ENCODE data around the gene MRPL52. TPM values are rescaled to one million over a fixed set of nuclear protein-coding genes. Genes with fewer than 3 reads are reported as not detected.
A peak's percentile ranks its signal among the peaks of the same experiment; 100 is the strongest.

The MRPL52 gene
- total RNA-seq, 4 donors from 2014 or later, result 30.3 to 114 (median 52.9) TPM

DNA sequence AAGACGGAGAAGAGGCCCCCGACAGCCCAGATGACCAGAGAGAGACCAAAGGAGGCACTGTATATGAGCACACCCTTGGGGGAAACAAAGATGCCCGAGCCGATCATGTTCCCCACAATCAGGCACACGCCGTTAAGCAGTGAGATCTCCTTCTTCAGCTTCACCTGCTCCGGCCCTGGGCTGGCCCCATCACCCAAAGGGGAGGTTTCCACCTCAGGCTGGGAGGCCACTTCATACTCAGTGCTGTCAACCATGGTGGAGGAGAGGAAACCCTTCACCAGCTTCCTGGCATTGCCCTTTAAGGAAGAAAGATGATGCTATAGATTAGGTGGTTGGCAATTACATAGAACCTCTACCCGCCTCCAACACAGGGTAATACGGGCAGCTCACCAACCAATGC is 16.5 kb upstream of the MRPL52 start:
- TF ChIP-seq, protein P1, sequence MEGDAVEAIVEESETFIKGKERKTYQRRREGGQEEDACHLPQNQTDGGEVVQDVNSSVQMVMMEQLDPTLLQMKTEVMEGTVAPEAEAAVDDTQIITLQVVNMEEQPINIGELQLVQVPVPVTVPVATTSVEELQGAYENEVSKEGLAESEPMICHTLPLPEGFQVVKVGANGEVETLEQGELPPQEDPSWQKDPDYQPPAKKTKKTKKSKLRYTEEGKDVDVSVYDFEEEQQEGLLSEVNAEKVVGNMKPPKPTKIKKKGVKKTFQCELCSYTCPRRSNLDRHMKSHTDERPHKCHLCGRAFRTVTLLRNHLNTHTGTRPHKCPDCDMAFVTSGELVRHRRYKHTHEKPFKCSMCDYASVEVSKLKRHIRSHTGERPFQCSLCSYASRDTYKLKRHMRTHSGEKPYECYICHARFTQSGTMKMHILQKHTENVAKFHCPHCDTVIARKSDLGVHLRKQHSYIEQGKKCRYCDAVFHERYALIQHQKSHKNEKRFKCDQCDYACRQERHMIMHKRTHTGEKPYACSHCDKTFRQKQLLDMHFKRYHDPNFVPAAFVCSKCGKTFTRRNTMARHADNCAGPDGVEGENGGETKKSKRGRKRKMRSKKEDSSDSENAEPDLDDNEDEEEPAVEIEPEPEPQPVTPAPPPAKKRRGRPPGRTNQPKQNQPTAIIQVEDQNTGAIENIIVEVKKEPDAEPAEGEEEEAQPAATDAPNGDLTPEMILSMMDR (IDR thresholded peaks at IDR 0.05), result no peak
- TF ChIP-seq POLR2A (IDR thresholded peaks at IDR 0.05), result no peak
- no peak for DNase-seq
- Histone ChIP-seq H3K9me3 (no peaks in the 10 kb centered on the region), H3K27ac (no peak overlapping the region), H3K27me3 (no peaks in the 10 kb centered on the region), H3K36me3 (peaks cover 0 to 6% (median 0%) of the 10 kb centered on the region in 3 donors), H3K4me3 (peak overlapping the region in 2 of 4 donors; percentile 26 to 38), H3K4me1 (peaks cover 0 to 39% (median 4%) of the 10 kb centered on the region in 4 donors)

DNA sequence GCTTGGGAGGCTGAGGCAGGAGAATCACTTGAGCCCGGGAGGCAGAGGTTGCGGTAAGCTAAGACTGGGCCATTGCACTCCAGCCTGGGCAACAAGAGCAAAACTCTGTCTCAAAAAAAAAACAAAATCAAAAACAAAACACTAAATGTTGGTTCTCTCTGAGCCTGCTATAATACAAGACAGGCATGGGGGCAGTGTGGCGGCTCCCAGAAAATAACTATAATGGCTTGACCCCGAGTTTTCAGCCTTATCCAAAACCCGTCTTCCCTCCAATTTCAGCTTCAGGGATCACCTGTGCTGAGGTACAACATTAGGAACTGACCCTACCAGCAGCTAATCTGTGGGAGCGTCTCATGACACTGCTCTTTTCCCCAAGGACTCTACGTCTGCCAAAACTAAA is 15.3 kb upstream of the MRPL52 start:
- Histone ChIP-seq H3K27ac (peak overlapping the region; percentile 21 to 83 (median 62)), H3K9me3 (no peaks in the 10 kb centered on the region), H3K4me1 (peaks cover 0 to 41% (median 4%) of the 10 kb centered on the region in 4 donors), H3K36me3 (peaks cover 0 to 6% (median 0%) of the 10 kb centered on the region in 3 donors), H3K27me3 (no peaks in the 10 kb centered on the region), H3K4me3 (peak overlapping the region in 3 of 4 donors; percentile 17 to 38 (median 37))
- DNase-seq, result no peak
- no peak for TF ChIP-seq POLR2A (IDR thresholded peaks at IDR 0.05)
- TF ChIP-seq, protein P1 (IDR thresholded peaks at IDR 0.05), result no peak

DNA sequence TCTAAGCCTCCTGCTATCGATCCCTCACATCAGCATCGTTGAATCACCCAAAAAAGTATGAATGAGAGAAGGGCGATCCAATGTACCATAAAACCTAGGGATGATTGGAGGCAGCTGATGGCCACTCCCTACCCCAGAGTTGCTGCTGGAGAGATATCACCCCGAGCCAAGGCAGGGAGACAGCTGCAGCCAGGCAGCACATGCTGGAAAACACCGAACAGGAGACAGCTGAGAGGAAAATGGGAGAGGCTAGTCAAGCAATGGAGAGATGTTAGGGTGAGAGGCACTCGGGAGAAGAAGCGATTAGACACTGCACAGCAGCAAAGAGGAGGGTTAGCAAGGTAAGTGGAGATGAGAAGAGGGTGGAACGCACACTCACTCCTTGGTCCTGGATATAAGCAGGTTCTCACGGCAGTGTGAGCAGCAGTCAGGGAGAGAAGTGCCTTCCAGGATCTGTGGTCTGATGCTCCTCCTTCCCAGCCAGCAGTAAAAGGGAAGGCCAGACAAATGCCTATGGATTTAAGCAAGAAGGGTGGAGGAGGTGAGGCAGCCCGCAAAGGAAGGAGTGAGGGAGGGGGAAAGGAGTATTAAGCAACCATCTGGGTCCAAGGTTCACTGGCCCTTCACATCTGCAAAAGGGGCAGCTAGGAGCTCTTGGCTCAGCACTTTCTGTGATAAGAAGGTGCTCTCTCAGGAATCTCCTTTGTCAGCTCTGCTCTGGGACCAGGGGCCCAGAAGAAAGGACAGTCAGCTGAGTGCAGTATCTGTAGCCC is 14.6 kb upstream of the MRPL52 start, which contains the start of gene SLC7A7:
TSS of gene SLC7A7 (minus strand) at position 495 of the 773 bp plus-strand sequence. CDS start 2,037 bp downstream, outside the sequence.
- DNase-seq, result peak in 2 of 3 donors; percentile 69 to 83
- peaks cover 0 to 45% (median 4%) of the 10 kb centered on the region in 4 donors for H3K4me1 ChIP-seq
- peak within 1 kb of the TSS; percentile 45 to 83 (median 73) for H3K27ac ChIP-seq
- peaks cover 0 to 6% (median 0%) of the 10 kb centered on the region in 3 donors for H3K36me3 ChIP-seq
- H3K27me3 ChIP-seq, result no peaks in the 10 kb centered on the region
- peak within 1 kb of the TSS in 3 of 4 donors; percentile 17 to 38 (median 37) for H3K4me3 ChIP-seq
- TF ChIP-seq, protein P1 (IDR thresholded peaks at IDR 0.05), result no peak
- TF ChIP-seq POLR2A (IDR thresholded peaks at IDR 0.05), result peak; percentile 59 to 77
- H3K9me3 ChIP-seq, result no peaks in the 10 kb centered on the region

DNA sequence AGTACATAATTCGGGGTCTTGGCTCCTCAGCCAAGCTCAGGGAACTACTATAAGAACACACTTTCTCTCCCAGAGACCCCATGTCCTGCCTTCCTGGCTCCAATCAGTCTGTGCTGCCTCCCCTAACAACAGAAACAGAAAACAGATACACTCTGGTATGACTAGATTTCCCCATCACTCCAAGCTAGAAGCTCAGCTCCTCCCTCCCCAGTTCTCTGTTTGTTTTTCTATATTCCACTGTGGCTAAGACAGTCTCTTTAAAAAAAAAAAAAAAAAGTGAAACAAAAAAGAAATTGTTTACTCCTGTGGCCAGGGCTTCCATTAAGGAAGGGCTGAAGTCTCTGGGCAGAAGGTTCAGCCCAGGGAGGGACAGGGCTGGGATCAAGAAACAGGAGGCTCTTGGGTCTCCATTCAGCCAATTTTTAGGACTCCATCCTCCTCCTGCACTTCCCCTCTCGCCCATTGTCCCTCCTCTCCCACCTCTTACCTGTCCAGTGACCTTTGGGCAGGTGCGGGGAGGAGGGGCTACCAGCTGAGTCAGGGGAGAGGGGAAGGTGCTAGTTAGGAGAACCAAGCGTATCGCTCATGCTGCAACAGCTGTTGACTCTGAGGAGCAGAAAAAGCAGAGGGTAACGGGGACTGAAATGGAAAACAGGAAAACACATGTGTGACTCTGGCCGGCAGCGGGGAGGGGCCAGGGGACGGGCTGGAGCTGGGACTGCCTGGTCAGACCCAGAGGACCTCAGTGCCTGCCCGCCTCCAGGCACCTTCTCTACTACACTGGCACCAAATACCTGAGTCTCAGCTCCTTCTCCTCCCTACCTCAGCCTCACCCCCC is 10.3 kb upstream of the MRPL52 start:
- Histone ChIP-seq H3K4me1 (peaks cover 0 to 84% (median 1%) of the 10 kb centered on the region in 4 donors), H3K4me3 (peak overlapping the region in 3 of 4 donors; percentile 9 to 30 (median 26)), H3K27me3 (no peaks in the 10 kb centered on the region), H3K27ac (peak overlapping the region; percentile 58 to 97 (median 84)), H3K36me3 (no peaks in the 10 kb centered on the region), H3K9me3 (no peaks in the 10 kb centered on the region)
- DNase-seq, result peak; percentile 49 to 72 (median 71)
- no peak for TF ChIP-seq POLR2A (IDR thresholded peaks at IDR 0.05)
- TF ChIP-seq, protein P1 (IDR thresholded peaks at IDR 0.05), result no peak

DNA sequence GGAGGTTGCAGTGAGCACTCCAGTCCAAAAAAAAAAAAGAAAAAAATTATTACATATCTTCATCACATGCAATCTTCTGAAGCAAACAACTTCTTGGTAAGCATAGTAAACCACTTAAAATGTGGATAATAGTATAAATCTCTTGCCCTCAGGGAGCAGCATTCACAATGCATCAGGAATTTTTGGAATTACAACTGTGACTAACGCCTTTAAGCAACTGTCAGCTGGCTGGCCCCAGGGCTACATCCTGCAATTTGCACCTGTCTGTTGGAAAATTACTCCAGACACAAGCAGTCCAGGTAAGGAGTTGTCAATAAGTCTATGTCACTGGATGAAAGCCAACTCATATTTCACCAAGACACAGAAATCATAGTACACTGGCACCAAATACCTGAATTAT is 9.0 kb upstream of the MRPL52 start:
- no peaks in the 10 kb centered on the region for H3K27me3 ChIP-seq
- H3K27ac ChIP-seq, result peak overlapping the region; percentile 72 to 97 (median 87)
- peaks cover 0 to 82% (median 4%) of the 10 kb centered on the region in 4 donors for H3K4me1 ChIP-seq

More for the DNA sequence above, 9.0 kb upstream of the MRPL52 start:
- DNase-seq, result no peak
- Histone ChIP-seq H3K9me3 (no peaks in the 10 kb centered on the region), H3K4me3 (peak overlapping the region in 1 of 4 donors; percentile 5), H3K36me3 (no peaks in the 10 kb centered on the region)
- TF ChIP-seq, protein P1 (IDR thresholded peaks at IDR 0.05), result no peak
- no peak for TF ChIP-seq POLR2A (IDR thresholded peaks at IDR 0.05)

All from Peyer's patch (tissue), 4 donors.